ENCODE results near the gene APOB. TPM values are rescaled to one million over a fixed set of nuclear protein-coding genes. Genes with fewer than 3 reads are reported as not detected.

APOB gene
- total and polyA plus RNA-seq, 2 donors, result 0.07 to 0.09 TPM

DNA sequence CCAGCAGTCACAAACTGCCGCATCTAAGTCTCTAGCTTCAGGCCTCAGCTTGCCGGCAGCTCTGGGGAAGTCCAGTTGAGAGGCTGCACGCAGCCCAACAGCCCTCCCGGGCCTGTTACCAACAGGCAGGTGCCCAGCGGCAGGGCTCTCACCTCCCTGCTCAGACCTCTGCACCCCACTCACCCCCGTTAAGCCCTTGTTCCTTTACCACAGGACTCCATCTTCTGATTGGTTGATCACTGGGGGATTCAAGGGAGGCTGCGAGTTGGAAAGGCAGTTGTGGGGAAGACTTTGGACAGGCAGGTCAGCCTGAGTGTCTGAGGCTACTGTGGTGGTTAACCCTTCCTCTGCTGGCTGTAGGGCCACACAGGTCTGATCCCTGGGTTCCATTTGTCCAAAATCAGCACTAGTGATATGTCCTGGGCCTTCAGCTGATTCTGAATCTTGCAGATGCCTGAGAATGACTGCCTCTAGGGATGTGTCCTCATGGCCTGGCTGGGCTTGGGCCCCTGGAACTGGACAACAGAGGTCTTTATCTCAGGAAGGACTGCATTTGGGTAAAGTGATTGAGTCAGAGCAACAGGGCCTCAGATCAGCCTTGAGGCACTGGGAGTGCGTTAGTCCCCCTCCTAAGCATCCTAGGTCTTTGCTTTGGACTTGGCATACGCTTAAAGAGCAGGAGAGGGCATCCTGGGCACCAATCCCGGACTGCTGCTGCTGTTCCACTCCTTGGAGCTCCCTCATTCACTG lies 88.4 kb downstream of the APOB start:
- peak in 1 of 9 donors; percentile 4 for DNase-seq (ENCODE audit: low read depth in 6 of 9, low spot score in 9 of 9)
- Histone ChIP-seq H3K36me3 (ENCODE audit: control insufficient read depth in 2 of 2, insufficient read depth in 2 of 2, low read length in 1 of 2) (no peaks in the 10 kb centered on the region), H3K4me1 (ENCODE audit: control insufficient read depth in 2 of 2, insufficient read depth in 2 of 2, low read length in 2 of 2) (no peaks in the 10 kb centered on the region), H3K4me3 (ENCODE audit: low read length in 2 of 2) (no peak overlapping the region), H3K27ac (ENCODE audit: low read depth in 1 of 2, low read length in 1 of 2) (no peak overlapping the region), H3K9me3 (ENCODE audit: control insufficient read depth in 2 of 2, insufficient read depth in 1 of 2, low read length in 1 of 2) (no peaks in the 10 kb centered on the region), H3K27me3 (ENCODE audit: control insufficient read depth in 2 of 2, insufficient read depth in 1 of 2, low read length in 1 of 2) (peaks cover 0 to 3% of the 10 kb centered on the region in 2 donors)
- 90% methylated on average over 10 of the region's 10 CpGs for WGBS

GRCh38 chr2:20953146-20953824 lies 90.6 kb downstream of the APOB start:
- Histone ChIP-seq H3K27me3 (ENCODE audit: control insufficient read depth in 2 of 2, insufficient read depth in 1 of 2, low read length in 1 of 2) (no peaks in the 10 kb centered on the region), H3K27ac (ENCODE audit: low read depth in 1 of 2, low read length in 1 of 2) (no peak overlapping the region), H3K9me3 (ENCODE audit: control insufficient read depth in 2 of 2, insufficient read depth in 1 of 2, low read length in 1 of 2) (no peaks in the 10 kb centered on the region), H3K36me3 (ENCODE audit: control insufficient read depth in 2 of 2, insufficient read depth in 2 of 2, low read length in 1 of 2) (no peaks in the 10 kb centered on the region), H3K4me1 (ENCODE audit: control insufficient read depth in 2 of 2, insufficient read depth in 2 of 2, low read length in 2 of 2) (no peaks in the 10 kb centered on the region), H3K4me3 (ENCODE audit: low read length in 2 of 2) (no peak overlapping the region)
- no peak for DNase-seq (ENCODE audit: low read depth in 6 of 9, low spot score in 9 of 9)
- 86% methylated on average over 10 of the region's 10 CpGs for WGBS

Other genes starting within 250 kb of the APOB start
- gene LDAH, start 221.0 kb downstream of the APOB start, total RNA-seq, result 23.1 TPM
- gene LDAH, start 221.0 kb downstream of the APOB start, polyA plus RNA-seq, result 10.1 TPM
- 0.05 TPM for gene TDRD15, start 79.9 kb upstream of the APOB start, total RNA-seq
- gene TDRD15, start 79.9 kb upstream of the APOB start, polyA plus RNA-seq, result 0.07 TPM

Measured in thymus (tissue), 11 donors.